Neural crest cell (in vitro differentiated cells): Measurements from ENCODE around the gene FAM20A. TPM values are rescaled to one million over a fixed set of nuclear protein-coding genes. Genes with fewer than 3 reads are reported as not detected.

ENCODE experiments used
- DNase-seq: peaks from one replicate; pipeline ENCODE4 v3.0.0; 2021; ENCODE audit warnings: low read depth, mixed read lengths, low spot score
- H3K27ac Mint-ChIP-seq: one replicate; pipeline ENCODE4 v1.8.0; 2021; ENCODE audit warnings: mild to moderate bottlenecking, mixed read lengths; ENCODE audit not compliant: unreplicated experiment
- H3K27me3 Mint-ChIP-seq: 2 replicates; pipeline ENCODE4 v1.8.0; 2021; ENCODE audit warnings: low read depth, mild to moderate bottlenecking, mixed read lengths
- H3K36me3 Mint-ChIP-seq: 2 replicates; pipeline ENCODE4 v1.8.0; 2021; ENCODE audit warnings: low read depth, mild to moderate bottlenecking, mixed read lengths
- H3K4me1 Mint-ChIP-seq: 2 replicates; pipeline ENCODE4 v1.8.0; 2021; ENCODE audit warnings: mixed read lengths
- H3K4me3 Mint-ChIP-seq: one replicate; pipeline ENCODE4 v1.8.0; 2021; ENCODE audit warnings: mild to moderate bottlenecking, mixed read lengths
- H3K9me3 Mint-ChIP-seq: 2 replicates; pipeline ENCODE4 v1.8.0; 2021; ENCODE audit warnings: mixed read lengths
- CTCF ChIP-seq: fragments of 200-600 bp; sonication (generic); conservative IDR thresholded peaks from 2 replicates; pipeline ENCODE4 v1.5.0; 2021; ENCODE audit warnings: antibody characterized with exemption, mild to moderate bottlenecking
- total RNA-seq: library from RNA; stranded (reverse); gene quantifications from 2 replicates; pipeline ENCODE4 v1.2.1, GENCODE V29; 2021

FAM20A gene
- total RNA-seq, 1 donor from 2014 or later: 0.51 TPM

- H3K36me3 Mint-ChIP-seq: no peaks in the 10 kb centered on the region
- H3K9me3 Mint-ChIP-seq: no peaks in the 10 kb centered on the region
- H3K27me3 Mint-ChIP-seq: no peaks in the 10 kb centered on the region
- no peak overlapping the region for H3K27ac Mint-ChIP-seq
- H3K4me3 Mint-ChIP-seq: no peak overlapping the region
- no peak for TF ChIP-seq CTCF
- H3K4me1 Mint-ChIP-seq: no peaks in the 10 kb centered on the region
- no peak for DNase-seq
Observed at GRCh38 chr17:68564415-68565111, 36.6 kb downstream of the FAM20A start.

DNA sequence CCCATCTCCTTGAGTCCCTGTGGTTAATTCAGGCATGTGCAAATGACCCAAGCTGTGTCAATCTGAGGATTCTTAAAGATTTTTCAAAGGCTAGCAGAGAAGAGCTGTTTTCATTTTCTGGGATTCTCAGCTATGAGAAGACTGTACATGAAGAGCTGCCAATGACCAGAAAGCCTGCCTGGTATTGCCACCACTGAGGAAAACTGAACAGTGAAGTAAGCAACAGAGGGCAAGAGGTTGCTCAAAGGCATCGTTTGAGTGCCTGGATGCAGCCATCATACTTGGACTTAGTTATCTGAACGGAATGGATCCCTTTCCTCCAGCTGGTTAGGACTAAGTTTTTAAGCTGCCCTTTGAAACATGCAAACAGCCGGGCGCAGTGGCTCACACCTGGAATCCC is 38.4 kb downstream of the FAM20A start:
- no peak for TF ChIP-seq CTCF
- no peaks in the 10 kb centered on the region for H3K27me3 Mint-ChIP-seq
- H3K4me1 Mint-ChIP-seq: peaks cover 12% of the 10 kb centered on the region
- no peak overlapping the region for H3K27ac Mint-ChIP-seq
- DNase-seq: no peak
- no peaks in the 10 kb centered on the region for H3K9me3 Mint-ChIP-seq
- H3K4me3 Mint-ChIP-seq: no peak overlapping the region
- H3K36me3 Mint-ChIP-seq: no peaks in the 10 kb centered on the region

DNA sequence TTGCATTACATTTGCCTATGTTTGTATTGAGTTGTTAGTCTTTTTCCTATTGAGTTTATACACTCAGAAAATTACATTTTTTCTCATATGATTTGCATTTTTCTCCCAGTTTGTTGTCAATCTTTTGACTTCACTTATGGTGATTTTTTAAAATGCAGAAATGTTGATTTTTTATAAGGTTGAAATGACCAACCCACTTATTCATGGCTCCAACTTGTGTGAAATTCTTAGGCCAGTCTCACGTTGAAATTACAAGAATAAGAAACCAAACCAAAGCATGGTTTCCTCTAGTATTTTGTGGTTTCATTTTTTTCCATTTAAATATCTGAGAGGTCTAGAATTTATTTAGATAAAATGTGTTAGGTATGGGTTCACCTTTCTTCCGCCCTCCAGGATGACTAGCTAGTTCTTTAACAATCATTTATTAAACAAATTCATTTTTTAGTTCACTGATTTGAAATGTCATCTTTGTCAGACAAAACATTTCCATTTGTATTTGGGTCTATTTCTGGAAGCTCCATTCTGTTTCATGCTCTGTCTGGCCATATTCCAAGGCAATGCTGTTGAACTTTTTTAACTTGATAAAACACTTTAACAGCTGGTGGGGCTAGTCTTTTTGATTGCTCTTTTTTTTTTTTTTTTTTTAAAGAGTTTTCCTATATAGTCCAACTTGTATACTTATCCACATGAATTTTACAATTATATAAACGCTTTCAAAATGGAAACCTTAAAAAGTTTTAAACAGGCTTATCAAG is 40.0 kb downstream of the FAM20A start:
- no peaks in the 10 kb centered on the region for H3K27me3 Mint-ChIP-seq
- no peaks in the 10 kb centered on the region for H3K36me3 Mint-ChIP-seq
- no peak for DNase-seq
- no peak overlapping the region for H3K4me3 Mint-ChIP-seq
- TF ChIP-seq CTCF: no peak
- peaks cover 12% of the 10 kb centered on the region for H3K4me1 Mint-ChIP-seq
- no peak overlapping the region for H3K27ac Mint-ChIP-seq
- no peaks in the 10 kb centered on the region for H3K9me3 Mint-ChIP-seq

DNA sequence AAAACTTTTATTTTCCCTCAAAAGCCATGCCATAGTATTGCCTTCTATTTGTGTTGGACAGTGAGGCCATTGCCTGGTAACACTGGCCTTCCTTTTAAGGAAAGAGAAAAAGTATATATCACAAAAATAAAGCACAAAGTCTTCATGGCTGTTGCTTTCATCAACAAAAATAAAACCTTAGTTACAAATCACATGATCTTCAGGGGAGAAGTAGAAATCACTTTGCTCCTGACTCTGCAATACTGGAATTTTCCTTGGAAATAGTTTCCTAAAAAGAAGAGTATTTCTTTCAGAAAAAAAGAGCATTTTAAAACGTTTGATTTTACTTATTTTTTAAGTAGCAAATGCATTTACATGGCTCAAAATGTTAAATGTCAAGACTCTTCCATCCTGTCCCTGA is 41.9 kb downstream of the FAM20A start:
- DNase-seq: no peak
- no peaks in the 10 kb centered on the region for H3K27me3 Mint-ChIP-seq
- TF ChIP-seq CTCF: no peak
- no peaks in the 10 kb centered on the region for H3K36me3 Mint-ChIP-seq
- peaks cover 12% of the 10 kb centered on the region for H3K4me1 Mint-ChIP-seq
- H3K27ac Mint-ChIP-seq: no peak overlapping the region
- H3K4me3 Mint-ChIP-seq: no peak overlapping the region
- no peaks in the 10 kb centered on the region for H3K9me3 Mint-ChIP-seq

- H3K27me3 Mint-ChIP-seq: no peaks in the 10 kb centered on the region
Observed at GRCh38 chr17:68556551-68556950, 44.6 kb downstream of the FAM20A start.

More at GRCh38 chr17:68556551-68556950, 44.6 kb downstream of the FAM20A start:
- Mint-ChIP-seq H3K36me3 (no peaks in the 10 kb centered on the region), H3K4me3 (no peak overlapping the region), H3K4me1 (peaks cover 12% of the 10 kb centered on the region), H3K9me3 (no peaks in the 10 kb centered on the region), H3K27ac (no peak overlapping the region)
- no peak for DNase-seq
- no peak for TF ChIP-seq CTCF
